ENCODE results near the gene SGSM2.

SGSM2 gene

DNA sequence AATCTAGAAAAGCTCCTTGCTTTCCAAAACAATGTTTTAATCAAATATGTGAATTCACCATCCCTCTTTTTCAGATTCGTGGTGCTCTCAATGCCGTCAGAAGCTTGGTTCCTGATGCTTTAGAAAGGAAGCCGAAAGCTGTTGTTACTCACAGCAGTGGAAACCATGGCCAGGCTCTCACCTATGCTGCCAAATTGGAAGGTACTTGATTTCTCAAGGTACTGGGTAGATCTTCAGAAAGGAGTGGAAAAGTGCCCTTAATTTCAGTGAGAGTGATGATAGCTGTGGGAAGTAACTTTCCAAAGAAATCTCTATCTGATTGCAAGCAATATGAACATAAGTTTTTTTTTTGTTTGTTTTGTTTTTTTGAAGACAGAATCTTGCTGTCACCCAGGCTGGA, 19.5 kb upstream of the SGSM2 start:
- Mint-ChIP-seq H3K4me1 (ENCODE audit: low read depth) (no peaks in the 10 kb centered on the region), H3K27me3 (ENCODE audit: low read depth) (no peaks in the 10 kb centered on the region), H3K4me3 (no peak overlapping the region), H3K9me3 (no peaks in the 10 kb centered on the region), H3K27ac (no peak overlapping the region), H3K36me3 (ENCODE audit: low read depth) (peaks cover 15% of the 10 kb centered on the region)
- no peak for DNase-seq (ENCODE audit: low spot score)

DNA sequence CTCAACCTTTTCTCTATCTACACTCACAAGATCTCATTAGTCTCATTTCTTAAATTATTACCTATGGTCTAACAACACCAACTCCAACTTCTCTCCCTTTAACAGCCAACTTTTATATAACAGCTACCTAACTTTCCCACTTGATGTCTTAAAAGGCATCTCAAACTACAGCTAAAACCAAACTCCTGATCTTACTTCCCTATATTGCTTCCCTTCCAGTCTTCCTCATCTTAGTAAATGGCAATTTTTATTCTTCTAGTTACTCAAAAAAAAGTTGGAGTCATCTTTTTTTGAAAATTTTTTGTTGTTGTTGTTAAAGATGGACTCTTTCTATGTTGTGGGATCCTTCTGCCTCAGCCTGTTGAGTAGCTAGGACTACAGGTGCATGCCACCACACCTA, 18.2 kb upstream of the SGSM2 start:
- no peaks in the 10 kb centered on the region for H3K9me3 Mint-ChIP-seq
- no peak for DNase-seq (ENCODE audit: low spot score)
- H3K27me3 Mint-ChIP-seq (ENCODE audit: low read depth), result no peaks in the 10 kb centered on the region
- H3K4me1 Mint-ChIP-seq (ENCODE audit: low read depth), result no peaks in the 10 kb centered on the region
- H3K4me3 Mint-ChIP-seq, result no peak overlapping the region
- H3K36me3 Mint-ChIP-seq (ENCODE audit: low read depth), result peaks cover 28% of the 10 kb centered on the region
- H3K27ac Mint-ChIP-seq, result no peak overlapping the region

DNA sequence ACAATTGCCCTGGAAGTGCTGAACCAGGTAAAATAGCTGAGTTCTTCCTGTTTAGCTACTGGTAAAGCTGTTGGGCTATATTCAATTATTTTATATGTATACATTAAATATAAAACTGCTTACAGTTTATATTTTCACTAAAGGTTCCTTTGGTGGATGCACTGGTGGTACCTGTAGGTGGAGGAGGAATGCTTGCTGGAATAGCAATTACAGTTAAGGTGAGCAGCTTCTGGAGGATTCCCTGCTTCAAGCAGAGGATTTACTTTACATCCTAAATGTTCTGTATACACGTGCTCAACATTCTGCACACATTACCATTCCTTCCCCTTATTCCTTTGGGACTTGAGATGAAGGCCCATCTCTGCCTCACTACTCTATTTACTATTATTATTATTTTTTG, 15.9 kb upstream of the SGSM2 start:
- Mint-ChIP-seq H3K4me1 (ENCODE audit: low read depth) (no peaks in the 10 kb centered on the region), H3K9me3 (no peaks in the 10 kb centered on the region), H3K36me3 (ENCODE audit: low read depth) (peaks cover 43% of the 10 kb centered on the region), H3K27ac (no peak overlapping the region), H3K27me3 (ENCODE audit: low read depth) (no peaks in the 10 kb centered on the region), H3K4me3 (no peak overlapping the region)
- no peak for DNase-seq (ENCODE audit: low spot score)

DNA sequence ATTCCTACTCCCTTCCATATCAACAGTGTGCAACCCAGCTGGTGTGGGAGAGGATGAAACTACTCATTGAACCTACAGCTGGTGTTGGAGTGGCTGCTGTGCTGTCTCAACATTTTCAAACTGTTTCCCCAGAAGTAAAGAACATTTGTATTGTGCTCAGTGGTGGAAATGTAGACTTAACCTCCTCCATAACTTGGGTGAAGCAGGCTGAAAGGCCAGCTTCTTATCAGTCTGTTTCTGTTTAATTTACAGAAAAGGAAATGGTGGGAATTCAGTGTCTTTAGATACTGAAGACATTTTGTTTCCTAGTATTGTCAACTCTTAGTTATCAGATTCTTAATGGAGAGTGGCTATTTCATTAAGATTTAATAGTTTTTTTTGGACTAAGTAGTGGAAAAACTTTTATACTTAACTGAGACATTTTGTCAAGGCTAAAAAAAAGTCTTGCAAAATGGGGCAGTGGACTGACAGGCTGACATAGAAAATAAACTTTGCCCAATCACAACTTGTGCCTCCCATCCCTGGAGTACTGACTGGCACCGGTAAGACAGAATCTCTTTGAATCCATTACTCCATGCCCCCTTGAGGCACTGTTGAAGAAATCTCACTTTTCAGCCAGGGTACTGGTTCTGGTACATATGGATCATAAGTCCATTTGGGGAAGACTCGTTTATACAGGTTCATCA, 13.5 kb upstream of the SGSM2 start:
- H3K9me3 Mint-ChIP-seq, result no peaks in the 10 kb centered on the region
- no peaks in the 10 kb centered on the region for H3K4me1 Mint-ChIP-seq (ENCODE audit: low read depth)
- H3K27me3 Mint-ChIP-seq (ENCODE audit: low read depth), result no peaks in the 10 kb centered on the region
- peaks cover 45% of the 10 kb centered on the region for H3K36me3 Mint-ChIP-seq (ENCODE audit: low read depth)
- DNase-seq (ENCODE audit: low spot score), result no peak
- H3K4me3 Mint-ChIP-seq, result no peak overlapping the region
- H3K27ac Mint-ChIP-seq, result no peak overlapping the region

DNA sequence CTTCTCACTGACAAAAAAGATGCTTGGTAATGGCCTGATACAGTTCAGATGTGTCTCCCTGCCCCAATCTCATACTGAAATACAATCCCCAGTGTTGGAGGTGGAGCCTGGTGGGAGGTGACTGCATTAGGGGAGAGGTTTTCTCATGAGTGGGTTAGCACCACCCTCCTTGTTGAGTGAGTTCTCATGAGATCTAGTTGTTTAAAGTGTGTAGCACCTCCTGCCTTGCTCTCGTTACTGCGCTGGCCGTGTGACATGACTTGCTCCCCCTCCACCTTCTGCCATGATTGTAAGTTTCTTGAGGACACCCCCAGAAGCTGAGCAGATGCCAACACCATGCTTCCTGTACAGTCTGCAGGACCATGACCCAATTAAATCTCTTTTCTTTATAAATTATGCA, 6.0 kb upstream of the SGSM2 start:
- no peak for DNase-seq (ENCODE audit: low spot score)
- Mint-ChIP-seq H3K9me3 (no peaks in the 10 kb centered on the region), H3K36me3 (ENCODE audit: low read depth) (peaks cover 17% of the 10 kb centered on the region), H3K27me3 (ENCODE audit: low read depth) (no peaks in the 10 kb centered on the region), H3K27ac (no peak overlapping the region), H3K4me3 (no peak overlapping the region), H3K4me1 (ENCODE audit: low read depth) (peaks cover 20% of the 10 kb centered on the region)

DNA sequence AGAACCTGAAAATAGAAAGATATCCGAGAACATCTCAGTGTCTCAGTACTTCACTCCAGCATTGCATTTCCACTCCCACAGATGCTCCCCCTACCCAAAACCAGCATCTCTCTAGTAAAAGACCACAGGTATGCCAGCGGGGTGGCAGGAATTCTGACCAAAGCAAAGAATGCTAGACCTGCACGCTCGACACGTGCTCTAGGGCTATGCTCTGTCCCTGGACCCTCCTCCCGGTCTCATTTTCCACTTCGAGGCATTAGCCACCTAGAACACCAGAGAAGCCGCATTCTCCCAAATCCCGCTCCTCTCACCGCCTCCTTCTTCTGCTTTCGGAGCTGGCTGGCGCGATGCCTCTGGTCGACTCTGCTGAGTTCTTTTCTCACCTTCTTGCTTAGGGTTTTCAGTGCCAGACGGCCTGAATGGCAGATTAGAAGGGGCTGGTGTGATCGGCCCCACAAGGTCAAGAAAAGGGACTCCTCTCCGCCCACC, 1.5 kb upstream of the SGSM2 start:
- H3K27me3 Mint-ChIP-seq (ENCODE audit: low read depth), result no peaks in the 10 kb centered on the region
- peaks cover 2% of the 10 kb centered on the region for H3K36me3 Mint-ChIP-seq (ENCODE audit: low read depth)
- DNase-seq (ENCODE audit: low spot score), result no peak
- peak overlapping the region; percentile 96 for H3K4me3 Mint-ChIP-seq
- peak overlapping the region; percentile 92 for H3K27ac Mint-ChIP-seq
- H3K4me1 Mint-ChIP-seq (ENCODE audit: low read depth), result peaks cover 22% of the 10 kb centered on the region
- H3K9me3 Mint-ChIP-seq, result no peaks in the 10 kb centered on the region

DNA sequence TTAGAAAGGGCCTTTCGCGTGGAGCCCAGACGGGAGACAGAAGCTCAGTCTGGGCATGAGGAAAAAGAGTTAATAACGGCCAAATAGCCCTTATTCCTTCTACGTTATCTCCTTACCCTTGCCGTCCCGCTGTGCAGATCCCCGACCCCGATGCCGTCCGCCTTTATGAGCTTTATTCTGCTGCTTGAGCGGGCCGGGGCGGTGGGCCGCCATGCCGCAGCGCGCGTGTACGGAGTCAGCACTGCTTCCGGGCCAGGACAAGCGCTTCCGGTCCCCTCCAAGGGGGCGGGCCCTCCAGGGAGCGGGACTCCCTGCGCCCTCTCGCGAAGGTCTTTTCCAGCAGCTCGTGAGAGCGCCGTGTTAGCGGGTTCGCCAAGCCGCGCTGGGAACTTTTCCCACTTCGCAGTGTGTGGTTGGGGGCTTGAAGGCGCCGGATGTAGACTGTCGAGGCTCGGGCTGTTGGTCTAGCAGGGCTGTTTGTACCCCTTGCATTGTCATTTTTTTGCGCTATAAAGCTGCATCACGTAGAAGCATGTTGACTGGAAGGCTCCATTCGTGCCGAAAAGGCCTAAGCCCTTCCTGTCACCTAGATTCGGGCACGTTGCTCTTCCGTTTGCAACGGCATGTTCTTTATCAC, 968 bp upstream of the SGSM2 start, which contains the start of gene TSR1:
Gene TSR1 (minus strand): TSS at position 243 of the 637 bp plus-strand sequence. CDS start 30 bp downstream, at position 213.
- no peaks in the 10 kb centered on the region for H3K9me3 Mint-ChIP-seq
- peak within 1 kb of the TSS; percentile 92 for H3K27ac Mint-ChIP-seq
- H3K4me1 Mint-ChIP-seq (ENCODE audit: low read depth), result peaks cover 20% of the 10 kb centered on the region
- H3K4me3 Mint-ChIP-seq, result peak within 1 kb of the TSS; percentile 96
- DNase-seq (ENCODE audit: low spot score), result peak; percentile 90
- peaks cover 2% of the 10 kb centered on the region for H3K36me3 Mint-ChIP-seq (ENCODE audit: low read depth)
- H3K27me3 Mint-ChIP-seq (ENCODE audit: low read depth), result no peaks in the 10 kb centered on the region

DNA sequence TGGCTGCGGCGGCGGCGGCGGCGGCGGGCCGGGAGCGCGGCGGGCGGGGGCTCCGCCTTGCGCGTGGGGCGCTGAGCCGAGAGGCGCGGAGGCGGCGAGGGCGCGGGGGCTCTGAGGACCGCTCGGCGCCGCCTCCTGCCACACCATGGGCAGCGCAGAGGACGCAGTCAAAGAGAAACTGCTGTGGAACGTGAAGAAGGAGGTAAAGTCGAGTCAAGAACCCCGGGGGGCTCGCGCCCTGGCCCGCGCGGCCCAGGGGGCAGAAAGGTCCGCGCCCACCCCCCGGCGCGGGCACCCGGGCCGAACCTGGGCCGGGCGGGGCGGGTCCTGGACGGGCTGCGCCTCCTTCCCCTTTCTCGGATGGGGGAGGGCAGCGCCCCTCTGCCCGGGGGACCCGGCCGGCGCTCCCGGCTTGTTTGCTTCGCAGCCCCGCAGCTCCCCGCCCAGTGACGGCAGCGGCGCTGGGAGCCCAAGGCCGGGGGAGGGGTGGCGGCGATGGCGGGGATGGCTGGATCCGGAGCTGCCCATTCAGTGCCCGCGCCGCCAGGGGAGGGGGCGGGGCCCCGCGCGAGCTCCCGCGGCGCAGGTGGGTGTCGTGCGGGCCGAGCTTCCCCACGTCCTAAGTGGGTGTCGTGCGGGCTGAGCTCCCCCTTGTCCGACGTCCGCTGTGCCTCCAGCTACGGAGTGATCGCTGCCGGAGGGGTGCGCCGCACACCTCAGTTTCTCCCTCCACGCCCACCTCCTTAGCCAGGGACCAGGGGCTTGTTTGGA, 428 bp downstream of the SGSM2 start:
- H3K36me3 Mint-ChIP-seq (ENCODE audit: low read depth), result peaks cover 7% of the 10 kb centered on the region
- peak; percentile 60 for DNase-seq (ENCODE audit: low spot score)
- H3K4me3 Mint-ChIP-seq, result peak overlapping the region; percentile 83
- no peaks in the 10 kb centered on the region for H3K9me3 Mint-ChIP-seq
- H3K27me3 Mint-ChIP-seq (ENCODE audit: low read depth), result no peaks in the 10 kb centered on the region
- peaks cover 20% of the 10 kb centered on the region for H3K4me1 Mint-ChIP-seq (ENCODE audit: low read depth)
- H3K27ac Mint-ChIP-seq, result peak overlapping the region; percentile 71

DNA sequence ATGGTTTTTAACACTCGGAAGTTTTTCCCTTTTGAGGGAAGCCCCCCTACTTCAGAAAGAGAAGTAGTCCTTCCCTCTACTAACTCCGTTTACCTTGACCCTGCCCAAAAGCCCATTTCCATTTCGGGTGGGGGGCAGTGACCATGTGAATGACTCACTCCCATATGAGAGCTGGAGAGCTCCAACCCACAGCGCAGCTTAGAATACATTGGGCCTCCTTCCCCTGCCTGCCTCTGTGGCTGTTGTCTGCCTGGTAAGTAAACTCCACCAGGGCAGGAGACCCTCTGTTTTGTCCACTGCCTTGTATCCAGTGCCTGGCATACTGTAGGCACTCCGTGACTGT, 985 bp downstream of the SGSM2 start:
- Mint-ChIP-seq H3K27me3 (ENCODE audit: low read depth) (no peaks in the 10 kb centered on the region), H3K9me3 (no peaks in the 10 kb centered on the region), H3K4me3 (peak overlapping the region; percentile 83), H3K4me1 (ENCODE audit: low read depth) (peaks cover 20% of the 10 kb centered on the region), H3K27ac (peak overlapping the region; percentile 71), H3K36me3 (ENCODE audit: low read depth) (peaks cover 7% of the 10 kb centered on the region)
- DNase-seq (ENCODE audit: low spot score), result no peak

DNA sequence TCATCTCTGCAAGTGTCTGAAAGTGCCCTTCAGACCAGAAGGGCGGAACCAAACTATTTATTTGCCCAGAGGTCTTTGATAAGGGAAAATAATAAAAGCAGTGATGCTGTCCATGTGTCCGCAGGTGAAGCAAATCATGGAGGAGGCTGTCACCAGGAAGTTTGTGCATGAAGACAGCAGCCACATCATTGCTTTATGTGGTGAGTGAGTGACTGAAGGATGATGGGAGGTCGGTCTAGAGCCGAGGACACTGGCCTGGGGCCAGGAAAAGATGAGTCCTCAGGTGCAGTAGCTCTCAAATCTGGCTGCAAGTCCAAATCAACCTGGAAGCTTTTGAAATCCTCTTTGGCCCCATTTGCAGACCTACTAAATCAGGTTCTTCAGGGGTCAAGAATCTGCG, 6.1 kb downstream of the SGSM2 start:
- H3K4me3 Mint-ChIP-seq, result no peak overlapping the region
- H3K4me1 Mint-ChIP-seq (ENCODE audit: low read depth), result peaks cover 6% of the 10 kb centered on the region
- no peaks in the 10 kb centered on the region for H3K27me3 Mint-ChIP-seq (ENCODE audit: low read depth)
- H3K27ac Mint-ChIP-seq, result no peak overlapping the region
- peaks cover 9% of the 10 kb centered on the region for H3K36me3 Mint-ChIP-seq (ENCODE audit: low read depth)
- H3K9me3 Mint-ChIP-seq, result no peaks in the 10 kb centered on the region
- no peak for DNase-seq (ENCODE audit: low spot score)

DNA sequence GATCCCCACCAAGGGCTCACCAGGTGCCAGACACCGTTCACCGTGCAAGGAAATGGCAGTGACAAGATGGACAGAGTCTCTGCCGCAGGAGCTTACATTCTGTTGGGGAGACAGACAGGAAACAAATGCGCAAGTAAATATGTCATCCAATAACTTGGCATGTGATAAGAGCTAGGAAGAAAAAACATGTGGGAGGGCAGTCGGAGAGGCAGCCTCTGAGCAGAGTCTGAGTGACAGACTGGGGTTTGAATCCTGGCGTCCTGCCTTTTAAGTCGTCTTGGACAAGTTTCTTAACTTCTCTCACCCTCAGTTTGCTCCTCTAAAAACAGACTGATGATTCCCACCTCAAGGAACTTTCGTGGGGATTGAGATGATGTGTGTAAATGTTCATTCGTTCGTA, 7.2 kb downstream of the SGSM2 start:
- no peaks in the 10 kb centered on the region for H3K9me3 Mint-ChIP-seq
- H3K27me3 Mint-ChIP-seq (ENCODE audit: low read depth), result no peaks in the 10 kb centered on the region
- H3K36me3 Mint-ChIP-seq (ENCODE audit: low read depth), result peaks cover 9% of the 10 kb centered on the region
- DNase-seq (ENCODE audit: low spot score), result no peak
- peaks cover 2% of the 10 kb centered on the region for H3K4me1 Mint-ChIP-seq (ENCODE audit: low read depth)
- H3K4me3 Mint-ChIP-seq, result no peak overlapping the region
- no peak overlapping the region for H3K27ac Mint-ChIP-seq

DNA sequence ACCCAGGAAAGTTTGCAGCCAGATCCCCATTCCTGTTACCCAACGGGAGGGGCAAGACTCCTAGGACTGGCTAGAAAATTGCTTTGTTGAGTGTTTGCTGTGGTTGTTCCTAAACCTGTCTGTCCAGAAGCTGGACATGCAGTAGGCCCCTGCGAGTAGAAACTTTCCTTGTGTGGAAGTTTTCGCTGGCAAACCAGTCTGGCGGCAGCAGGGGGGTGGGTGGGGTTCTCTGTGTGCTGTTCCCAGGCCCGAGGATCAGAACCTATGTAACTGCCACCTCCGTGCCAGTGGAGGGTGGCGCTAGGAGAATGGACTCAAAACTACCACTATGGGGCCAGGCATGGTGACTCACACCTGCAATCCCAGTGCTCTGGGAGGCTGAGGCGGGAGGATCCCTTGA, 9.2 kb downstream of the SGSM2 start:
- DNase-seq (ENCODE audit: low spot score), result no peak
- no peaks in the 10 kb centered on the region for H3K4me1 Mint-ChIP-seq (ENCODE audit: low read depth)
- no peaks in the 10 kb centered on the region for H3K27me3 Mint-ChIP-seq (ENCODE audit: low read depth)
- no peaks in the 10 kb centered on the region for H3K9me3 Mint-ChIP-seq
- H3K4me3 Mint-ChIP-seq, result no peak overlapping the region
- no peak overlapping the region for H3K27ac Mint-ChIP-seq
- H3K36me3 Mint-ChIP-seq (ENCODE audit: low read depth), result peaks cover 9% of the 10 kb centered on the region

DNA sequence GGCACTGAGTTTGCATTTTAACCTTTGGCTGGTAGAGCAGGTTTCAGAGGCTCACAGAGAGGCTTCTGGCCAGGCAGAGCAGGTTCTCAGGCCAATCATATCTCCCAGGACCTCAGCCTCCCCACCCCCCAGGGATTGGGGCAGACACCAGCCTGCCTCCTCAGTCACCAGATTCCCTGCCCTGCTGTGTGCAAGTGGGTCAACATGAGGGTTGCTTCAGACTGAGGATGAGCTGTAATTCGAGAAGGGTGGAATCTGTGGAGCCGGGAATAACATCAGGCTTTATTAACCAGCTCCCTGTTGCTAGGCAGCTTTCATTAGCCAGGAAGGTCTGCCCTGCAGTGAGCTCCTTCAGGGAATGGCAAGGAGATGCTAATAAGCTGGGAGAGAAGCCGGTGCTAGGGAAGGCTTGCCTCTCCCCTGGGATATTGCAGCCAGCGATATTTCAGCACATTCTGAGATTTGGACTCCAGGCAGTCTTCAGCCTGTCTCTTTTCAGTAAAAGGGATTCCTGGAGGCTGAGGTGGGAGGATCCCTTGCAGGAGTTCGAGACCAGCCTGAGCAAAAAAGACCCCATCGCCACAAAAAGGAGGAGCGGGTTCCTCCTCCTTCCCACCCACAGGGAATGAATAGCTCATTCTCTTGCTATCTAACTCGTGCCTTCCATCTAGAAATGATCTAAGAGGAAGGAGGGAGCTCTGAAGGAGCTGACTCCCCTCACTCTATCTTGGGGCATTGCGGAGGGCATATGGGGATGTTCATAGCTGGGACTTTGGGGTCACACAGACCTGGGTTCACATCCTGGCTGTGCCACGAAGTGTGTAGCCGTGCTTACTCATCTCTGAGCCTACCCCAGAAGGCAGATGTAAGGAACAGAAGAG, 10.7 kb downstream of the SGSM2 start:
- Mint-ChIP-seq H3K9me3 (no peaks in the 10 kb centered on the region), H3K4me1 (ENCODE audit: low read depth) (peaks cover 2% of the 10 kb centered on the region), H3K27me3 (ENCODE audit: low read depth) (no peaks in the 10 kb centered on the region), H3K27ac (no peak overlapping the region), H3K36me3 (ENCODE audit: low read depth) (peaks cover 5% of the 10 kb centered on the region), H3K4me3 (no peak overlapping the region)
- DNase-seq (ENCODE audit: low spot score), result no peak
